ENCODE data around the gene KIAA1614. TPM values are rescaled to one million over a fixed set of nuclear protein-coding genes. Genes with fewer than 3 reads are reported as not detected.

KIAA1614 gene
- polyA plus RNA-seq, 3 donors, result 6.3 to 8.1 (median 7.6) TPM

GRCh38 chr1:180939073-180939710, 26.5 kb downstream of the KIAA1614 start:
- no peak for DNase-seq (ENCODE audit: low read depth in 3 of 3, low spot score in 2 of 3)

GRCh38 chr1:180939711-180940103, 27.0 kb downstream of the KIAA1614 start:
- no peak for DNase-seq (ENCODE audit: low read depth in 3 of 3, low spot score in 2 of 3)

- DNase-seq (ENCODE audit: low read depth in 3 of 3, low spot score in 2 of 3), result no peak
These were observed 27.7 kb downstream of the KIAA1614 start for GRCh38 chr1:180940445-180940844.

GRCh38 chr1:180941518-180942275, 29.0 kb downstream of the KIAA1614 start:
- no peak for DNase-seq (ENCODE audit: low read depth in 3 of 3, low spot score in 2 of 3)

GRCh38 chr1:180945151-180945550, 32.5 kb downstream of the KIAA1614 start:
- DNase-seq (ENCODE audit: low read depth in 3 of 3, low spot score in 2 of 3), result no peak

GRCh38 chr1:180945551-180945950, 32.9 kb downstream of the KIAA1614 start:
- DNase-seq (ENCODE audit: low read depth in 3 of 3, low spot score in 2 of 3), result no peak

- DNase-seq (ENCODE audit: low read depth in 3 of 3, low spot score in 2 of 3), result no peak
These were observed 33.4 kb downstream of the KIAA1614 start for GRCh38 chr1:180946056-180946455.

GRCh38 chr1:180946541-180947498, 34.1 kb downstream of the KIAA1614 start:
- DNase-seq (ENCODE audit: low read depth in 3 of 3, low spot score in 2 of 3), result no peak

- DNase-seq (ENCODE audit: low read depth in 3 of 3, low spot score in 2 of 3), result no peak
These were observed 34.8 kb downstream of the KIAA1614 start for GRCh38 chr1:180947499-180947885.

GRCh38 chr1:180947901-180948640, 35.4 kb downstream of the KIAA1614 start:
- DNase-seq (ENCODE audit: low read depth in 3 of 3, low spot score in 2 of 3), result no peak

GRCh38 chr1:180948641-180949615, 36.2 kb downstream of the KIAA1614 start:
- DNase-seq (ENCODE audit: low read depth in 3 of 3, low spot score in 2 of 3), result no peak

GRCh38 chr1:180949616-180950000, 36.9 kb downstream of the KIAA1614 start:
- DNase-seq (ENCODE audit: low read depth in 3 of 3, low spot score in 2 of 3), result no peak

- DNase-seq (ENCODE audit: low read depth in 3 of 3, low spot score in 2 of 3), result no peak
These were observed 37.6 kb downstream of the KIAA1614 start for GRCh38 chr1:180950321-180950720.

- DNase-seq (ENCODE audit: low read depth in 3 of 3, low spot score in 2 of 3), result no peak
These were observed 38.6 kb downstream of the KIAA1614 start for GRCh38 chr1:180951186-180951745.

- no peak for DNase-seq (ENCODE audit: low read depth in 3 of 3, low spot score in 2 of 3)
These were observed 39.3 kb downstream of the KIAA1614 start for GRCh38 chr1:180951836-180952656.

GRCh38 chr1:180952657-180953013, 39.9 kb downstream of the KIAA1614 start:
- DNase-seq (ENCODE audit: low read depth in 3 of 3, low spot score in 2 of 3), result no peak

GRCh38 chr1:180953291-180954004, 40.8 kb downstream of the KIAA1614 start:
- no peak for DNase-seq (ENCODE audit: low read depth in 3 of 3, low spot score in 2 of 3)

All from right renal cortex interstitium (tissue), 3 donors.